ENCODE data around the gene C10orf90.

Gene C10orf90

DNA sequence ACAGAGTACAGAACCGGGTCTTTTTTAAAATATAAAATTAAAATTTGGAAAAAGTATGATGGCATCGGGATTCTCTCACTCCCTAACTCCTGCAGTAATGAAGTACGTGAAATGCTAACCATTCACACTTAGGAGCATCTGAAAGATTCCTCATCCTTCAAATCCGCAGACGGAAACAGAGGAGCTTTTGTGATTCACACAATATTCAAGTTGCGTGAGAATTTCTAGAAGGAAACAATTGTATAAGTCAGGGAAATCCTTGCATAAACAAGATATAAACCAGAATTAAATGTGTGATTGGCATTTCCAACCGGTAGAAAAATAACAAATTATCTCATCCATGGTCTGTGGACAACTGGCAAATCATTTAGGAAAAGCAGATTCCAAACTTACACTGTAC lies 179.0 kb downstream of the C10orf90 start:
- no peak for TF ChIP-seq CTCF (IDR thresholded peaks at IDR 0.05)
- H3K27ac ChIP-seq, result no peak overlapping the region
- no peak overlapping the region for H3K4me3 ChIP-seq
- DNase-seq (ENCODE audit: low spot score), result no peak

DNA sequence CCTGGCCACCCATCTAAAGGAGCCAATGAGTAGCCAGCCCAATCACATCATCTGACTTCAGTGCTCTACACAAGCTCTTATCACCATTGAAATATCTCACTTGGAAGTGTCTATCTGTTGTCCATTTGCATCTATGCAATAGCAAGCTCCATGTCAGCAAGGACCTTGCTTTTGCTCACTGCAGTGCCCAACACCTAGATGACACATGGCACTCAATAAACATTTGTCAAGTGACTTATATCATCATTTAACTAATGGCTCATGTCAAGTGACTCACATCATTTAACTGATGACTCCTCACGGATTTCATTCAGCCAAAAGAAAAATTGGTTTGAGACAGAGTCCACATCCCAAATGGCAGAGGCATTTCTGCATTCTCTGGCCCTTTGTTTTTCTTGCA lies 189.3 kb downstream of the C10orf90 start:
- Histone ChIP-seq H3K27ac (no peak overlapping the region), H3K4me3 (no peak overlapping the region)
- DNase-seq (ENCODE audit: low spot score), result no peak
- no peak for TF ChIP-seq CTCF (IDR thresholded peaks at IDR 0.05)

- TF ChIP-seq CTCF (IDR thresholded peaks at IDR 0.05), result no peak
- H3K27ac ChIP-seq, result no peak overlapping the region
- no peak for DNase-seq (ENCODE audit: low spot score)
- H3K4me3 ChIP-seq, result no peak overlapping the region
Observed at GRCh38 chr10:126480648-126481047, 189.8 kb downstream of the C10orf90 start.

DNA sequence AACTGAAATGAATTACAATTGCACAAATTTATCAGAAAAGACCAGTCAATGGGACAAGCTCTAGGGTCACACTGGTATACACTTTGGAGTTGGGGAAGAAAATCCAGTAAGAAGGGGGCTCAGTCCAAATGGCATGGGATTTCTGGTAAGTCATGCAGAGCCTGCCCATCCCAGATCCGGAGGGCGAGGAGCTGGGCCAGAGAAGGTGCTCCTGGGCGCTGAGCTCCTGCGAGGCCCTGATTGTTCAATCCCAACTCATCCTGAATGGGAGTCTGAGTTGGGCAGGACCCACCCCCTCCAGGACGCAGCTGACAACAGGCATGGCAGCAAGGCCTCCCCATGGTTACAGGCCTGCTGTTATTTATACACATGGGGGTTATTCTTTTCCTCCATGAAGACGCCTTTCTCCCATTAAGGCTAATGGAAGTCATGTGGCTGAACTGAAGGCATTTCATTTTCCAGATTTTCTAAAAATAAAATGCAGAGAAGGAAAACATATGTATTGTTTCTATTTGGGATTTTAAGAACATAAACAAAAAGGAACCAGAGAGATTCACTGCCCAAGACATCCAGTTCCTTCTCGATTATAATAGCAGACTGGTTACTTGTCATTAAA lies 191.1 kb downstream of the C10orf90 start:
- Histone ChIP-seq H3K4me3 (no peak overlapping the region), H3K27ac (no peak overlapping the region)
- no peak for TF ChIP-seq CTCF (IDR thresholded peaks at IDR 0.05)
- DNase-seq (ENCODE audit: low spot score), result no peak

DNA sequence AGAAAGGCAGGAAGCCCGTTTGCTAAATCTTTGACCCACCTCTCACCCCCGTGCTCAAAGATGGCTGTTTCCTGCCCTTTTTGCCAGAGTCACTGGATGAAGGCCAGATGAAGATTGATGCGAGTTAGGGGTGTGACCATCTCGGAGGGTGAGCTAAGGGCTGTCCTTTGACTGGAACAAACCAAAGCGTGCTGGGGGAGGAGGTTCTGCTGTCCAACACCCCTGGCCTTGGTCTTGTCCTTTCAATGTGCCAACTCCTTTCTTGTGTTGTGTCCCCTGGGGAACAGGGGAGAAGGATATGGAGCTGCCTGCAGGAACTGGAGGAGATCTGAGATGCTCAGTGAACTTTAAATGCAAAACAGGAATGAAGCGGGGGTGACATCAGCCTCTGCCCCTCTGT lies 191.9 kb downstream of the C10orf90 start:
- no peak overlapping the region for H3K4me3 ChIP-seq
- TF ChIP-seq CTCF (IDR thresholded peaks at IDR 0.05), result no peak
- no peak overlapping the region for H3K27ac ChIP-seq
- no peak for DNase-seq (ENCODE audit: low spot score)

DNA sequence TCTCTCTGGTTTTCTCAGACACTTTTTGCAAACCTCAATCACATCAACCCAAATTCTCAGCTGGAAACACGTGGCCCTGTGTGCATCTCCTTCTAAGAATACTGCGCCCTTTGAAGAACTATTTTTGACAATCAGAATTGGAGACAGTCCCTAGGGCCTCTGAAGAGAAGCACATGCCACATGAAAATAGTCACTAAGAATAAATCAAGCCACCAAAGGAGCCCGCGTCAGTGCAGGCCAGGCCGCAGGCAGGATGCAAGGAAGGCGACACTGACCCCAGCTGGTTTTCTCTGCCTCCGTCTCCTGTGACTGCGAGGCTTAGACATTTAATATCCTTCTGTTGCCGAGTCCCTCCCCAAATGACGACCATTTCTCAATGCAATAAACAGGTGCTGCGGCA lies 194.2 kb downstream of the C10orf90 start:
- no peak for DNase-seq (ENCODE audit: low spot score)
- H3K27ac ChIP-seq, result no peak overlapping the region
- TF ChIP-seq CTCF (IDR thresholded peaks at IDR 0.05), result no peak
- no peak overlapping the region for H3K4me3 ChIP-seq

GRCh38 chr10:126475074-126475691 lies 195.3 kb downstream of the C10orf90 start:
- Histone ChIP-seq H3K4me3 (no peak overlapping the region), H3K27ac (no peak overlapping the region)
- DNase-seq (ENCODE audit: low spot score), result no peak
- TF ChIP-seq CTCF (IDR thresholded peaks at IDR 0.05), result no peak
